SH-SY5Y (cell line): ENCODE data around the gene ENGASE.

Source experiments
- GATA2 ChIP-seq: IDR thresholded peaks from 2 replicates; pipeline ENCODE4 v1.6.1; 2011; ENCODE audit warnings: mild to moderate bottlenecking, low read depth, low read length
- GATA3 ChIP-seq: IDR thresholded peaks from 2 replicates; pipeline ENCODE4 v1.6.1; 2011; ENCODE audit warnings: low read depth, mild to moderate bottlenecking, low read length, moderate library complexity

The ENGASE gene

DNA sequence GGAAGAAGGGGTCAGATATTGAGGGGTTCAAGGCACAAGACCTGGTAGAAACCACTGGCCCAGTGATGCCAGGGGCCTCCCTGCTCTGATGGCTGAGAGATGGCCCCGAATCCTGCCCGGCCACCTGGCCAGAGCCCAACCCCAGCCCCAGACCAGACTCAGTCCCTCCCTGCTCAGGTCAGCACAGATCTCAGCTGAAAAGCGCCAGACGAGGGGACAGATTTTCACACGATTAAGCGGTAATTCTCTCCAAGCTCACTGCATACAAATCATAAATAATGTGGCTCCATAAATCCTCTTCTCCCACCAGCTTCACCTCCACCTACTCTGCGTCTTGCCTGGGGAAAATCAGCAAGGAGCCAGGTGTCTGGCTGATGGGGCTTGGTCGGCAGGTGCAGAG lies 57.1 kb downstream of the ENGASE start:
- no peak for TF ChIP-seq GATA3
- no peak for TF ChIP-seq GATA2

- no peak for TF ChIP-seq GATA3
- no peak for TF ChIP-seq GATA2
Measured at GRCh38 chr17:79132271-79133064, 57.8 kb downstream of the ENGASE start.

DNA sequence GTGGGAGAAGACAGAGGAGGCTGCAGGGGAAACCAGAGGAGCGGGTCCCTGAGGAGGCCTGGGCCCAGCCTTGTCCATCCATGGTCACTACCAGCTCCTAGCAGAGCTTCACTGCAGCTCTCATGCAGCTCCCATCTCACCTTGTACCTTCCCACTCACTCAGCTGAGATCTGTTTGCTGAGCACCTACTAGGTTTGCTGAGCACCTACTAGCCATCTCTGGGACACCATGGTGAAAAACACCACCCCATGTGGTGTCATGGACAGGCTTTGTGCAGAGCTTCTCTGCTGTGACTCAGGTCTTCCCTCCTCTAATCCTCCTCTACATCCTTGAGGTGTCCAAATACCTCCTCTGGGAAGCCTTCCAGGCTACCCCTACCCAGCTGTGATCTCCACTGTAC lies 58.6 kb downstream of the ENGASE start:
- TF ChIP-seq GATA2 (no peak), GATA3 (no peak)

GRCh38 chr17:79133985-79134384 lies 59.4 kb downstream of the ENGASE start:
- TF ChIP-seq GATA2 (no peak), GATA3 (no peak)

GRCh38 chr17:79135011-79135410 lies 60.4 kb downstream of the ENGASE start:
- TF ChIP-seq GATA3 (no peak), GATA2 (no peak)

GRCh38 chr17:79135628-79136405 lies 61.2 kb downstream of the ENGASE start:
- no peak for TF ChIP-seq GATA2
- TF ChIP-seq GATA3, result no peak
